ENCODE data around the gene ANKMY1.

The ANKMY1 gene

DNA sequence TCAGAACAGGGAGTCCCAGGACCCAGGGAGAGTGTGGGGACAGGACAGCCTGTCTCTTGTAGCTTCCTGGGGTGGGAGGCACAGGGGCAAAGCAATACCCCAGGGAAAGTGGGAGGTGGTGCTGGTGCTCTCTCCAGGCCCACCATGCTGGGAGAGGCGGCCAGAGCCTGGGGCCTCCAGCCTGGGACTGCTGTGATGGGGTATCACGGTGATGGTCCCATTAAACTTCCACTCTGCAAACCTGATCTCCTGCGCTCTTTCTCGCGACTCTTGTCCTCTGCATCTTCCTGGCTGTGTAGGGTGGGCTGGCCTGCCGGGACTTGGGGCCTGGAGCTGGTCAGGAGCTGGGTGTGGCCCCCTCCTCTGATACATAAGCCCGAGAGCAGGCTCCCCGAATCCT, 20.7 kb upstream of the ANKMY1 start:
- DNase-seq = no peak

DNA sequence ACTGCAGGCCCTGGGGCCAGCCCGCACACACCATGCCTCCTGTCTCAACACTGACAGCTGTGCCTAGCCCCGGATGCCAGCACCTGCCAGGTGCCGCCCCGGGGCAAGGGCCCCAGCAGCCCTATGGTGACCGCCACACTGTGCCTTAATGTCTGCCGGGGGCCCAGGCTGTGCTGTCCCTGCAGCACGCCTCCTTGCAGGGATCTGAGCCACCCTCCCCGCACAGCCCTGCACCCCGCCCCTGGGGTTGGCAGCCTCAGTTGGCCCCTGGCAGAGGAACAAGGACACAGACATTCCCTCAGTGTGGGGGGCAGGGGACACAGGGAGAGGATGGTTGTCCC, 20.3 kb upstream of the ANKMY1 start:
- DNase-seq = no peak

DNA sequence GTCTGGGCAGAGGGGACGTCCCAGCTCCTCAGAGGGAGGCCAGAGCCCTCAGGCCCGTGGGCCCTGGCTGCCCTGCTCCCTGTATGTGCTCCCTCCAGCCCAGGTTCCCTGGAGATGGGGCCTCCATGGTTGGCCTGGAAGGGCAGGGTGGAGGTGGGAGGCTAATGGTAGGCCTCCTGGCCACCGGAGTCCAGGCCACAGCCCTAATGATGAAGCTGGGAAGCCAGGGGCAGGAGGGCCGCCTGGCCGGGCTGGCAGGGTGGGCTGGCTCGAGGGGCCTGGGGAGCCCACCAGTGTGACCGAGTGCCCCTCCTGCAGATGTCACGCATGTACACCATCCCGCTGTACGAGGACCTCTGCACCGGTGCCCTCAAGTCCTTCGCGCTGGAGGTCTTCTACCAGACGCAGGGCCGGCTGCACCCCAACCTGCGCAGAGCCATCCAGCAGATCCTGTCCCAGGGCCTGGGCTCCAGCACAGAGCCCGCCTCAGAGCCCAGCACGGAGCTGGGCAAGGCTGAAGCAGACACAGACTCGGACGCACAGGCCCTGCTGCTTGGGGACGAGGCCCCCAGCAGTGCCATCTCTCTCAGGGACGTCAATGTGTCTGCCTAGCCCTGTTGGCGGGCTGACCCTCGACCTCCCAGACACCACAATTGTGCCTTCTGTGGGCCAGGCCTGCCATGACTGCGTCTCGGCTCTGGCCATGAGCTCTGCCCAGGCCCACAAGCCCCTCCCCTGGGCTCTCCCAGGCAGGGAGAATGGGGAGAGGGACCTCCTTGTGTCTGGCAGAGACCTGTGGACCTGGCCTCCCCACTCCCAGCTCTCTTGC, 19.7 kb upstream of the ANKMY1 start:
- DNase-seq = no peak

DNA sequence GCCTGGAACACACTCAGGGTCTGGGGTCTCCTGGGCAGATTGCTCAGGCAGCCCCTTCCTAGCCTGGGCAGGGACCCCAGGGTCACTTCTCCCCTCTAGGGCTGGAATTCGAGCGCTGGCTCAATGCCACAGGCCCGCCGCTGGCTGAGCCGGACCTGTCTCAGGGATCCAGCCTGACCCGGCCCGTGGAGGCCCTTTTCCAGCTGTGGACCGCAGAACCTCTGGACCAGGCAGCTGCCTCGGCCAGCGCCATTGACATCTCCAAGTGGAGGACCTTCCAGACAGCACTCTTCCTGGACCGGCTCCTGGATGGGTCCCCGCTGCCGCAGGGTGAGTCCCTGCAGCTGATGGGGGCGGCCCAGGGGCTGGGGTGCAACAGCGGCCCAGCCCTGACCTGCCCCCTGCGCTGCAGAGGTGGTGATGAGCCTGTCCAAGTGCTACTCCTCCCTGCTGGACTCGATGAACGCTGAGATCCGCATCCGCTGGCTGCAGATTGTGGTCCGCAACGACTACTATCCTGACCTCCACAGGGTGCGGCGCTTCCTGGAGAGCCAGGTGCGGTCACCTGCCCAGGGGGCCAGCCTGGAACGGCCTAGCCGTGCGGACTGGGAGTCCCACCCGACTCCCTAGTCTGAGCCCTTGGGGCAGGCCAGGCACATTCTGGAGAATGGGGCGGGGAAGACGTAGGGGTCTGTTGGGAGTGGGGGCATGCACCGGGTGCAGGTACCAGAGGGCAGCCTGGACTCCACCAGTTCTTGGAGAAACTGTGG, 18.8 kb upstream of the ANKMY1 start:
- DNase-seq = no peak

DNA sequence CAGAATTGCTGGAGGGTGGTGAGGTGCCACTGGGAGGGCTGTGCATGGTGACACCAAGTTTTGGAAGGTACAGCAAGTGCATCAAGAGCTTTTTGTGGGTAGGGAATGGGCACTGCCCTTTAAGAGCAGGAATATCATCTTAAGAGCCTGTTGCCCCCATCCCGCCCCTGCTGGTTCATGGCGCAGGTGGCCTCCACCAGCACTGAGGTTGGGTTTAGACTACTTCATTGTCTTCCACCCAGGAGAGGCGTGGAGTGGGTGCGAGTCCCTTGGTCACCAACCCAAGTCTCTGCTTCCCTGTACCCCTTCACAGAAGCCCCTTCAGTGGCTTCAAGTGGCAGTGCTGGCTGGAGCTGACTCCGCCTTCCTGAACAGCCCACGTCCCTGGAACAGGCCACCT, 18.2 kb upstream of the ANKMY1 start:
- no peak for DNase-seq

DNA sequence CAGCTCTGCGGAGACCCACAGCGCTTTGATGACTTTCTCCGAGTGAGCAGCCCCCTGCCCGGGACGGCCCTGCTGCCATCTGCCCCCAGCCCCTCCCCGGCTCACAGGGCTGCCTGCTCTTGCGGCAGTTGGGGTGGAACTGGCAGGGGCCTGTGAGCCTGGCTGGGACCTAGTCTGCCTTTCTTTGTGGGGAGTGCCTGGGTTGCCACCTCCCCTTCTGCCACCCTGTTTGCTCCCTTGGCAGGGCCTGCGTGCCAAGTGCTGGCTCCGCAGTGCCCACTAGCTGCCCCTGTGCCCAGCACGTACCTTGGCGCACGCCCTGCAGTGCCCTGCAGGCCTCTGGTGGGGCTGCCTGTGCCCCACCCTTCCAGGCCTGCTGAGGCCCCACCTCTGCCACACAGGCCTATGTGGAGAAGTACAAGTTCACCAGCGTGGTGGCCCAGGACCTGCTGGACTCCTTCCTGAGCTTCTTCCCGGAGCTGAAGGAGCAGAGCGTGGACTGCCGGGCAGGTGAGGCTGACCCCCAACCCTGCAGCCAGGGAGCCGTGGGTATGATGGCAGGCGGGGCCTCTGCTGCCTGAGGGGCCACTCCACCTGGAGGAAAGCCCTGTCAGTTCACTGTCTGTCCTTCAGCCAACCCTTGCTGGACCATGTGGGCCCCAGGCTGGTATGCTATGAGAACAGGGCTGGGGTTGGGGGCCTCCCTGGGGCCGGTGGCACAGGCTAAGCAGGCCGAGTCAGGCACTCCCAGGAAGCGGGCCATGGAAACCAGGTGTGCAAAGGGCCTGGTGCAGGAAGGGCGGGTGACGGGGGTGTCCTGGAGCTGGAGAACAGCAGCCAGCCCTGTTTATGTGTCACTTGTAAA, 17.5 kb upstream of the ANKMY1 start:
- no peak for DNase-seq

DNA sequence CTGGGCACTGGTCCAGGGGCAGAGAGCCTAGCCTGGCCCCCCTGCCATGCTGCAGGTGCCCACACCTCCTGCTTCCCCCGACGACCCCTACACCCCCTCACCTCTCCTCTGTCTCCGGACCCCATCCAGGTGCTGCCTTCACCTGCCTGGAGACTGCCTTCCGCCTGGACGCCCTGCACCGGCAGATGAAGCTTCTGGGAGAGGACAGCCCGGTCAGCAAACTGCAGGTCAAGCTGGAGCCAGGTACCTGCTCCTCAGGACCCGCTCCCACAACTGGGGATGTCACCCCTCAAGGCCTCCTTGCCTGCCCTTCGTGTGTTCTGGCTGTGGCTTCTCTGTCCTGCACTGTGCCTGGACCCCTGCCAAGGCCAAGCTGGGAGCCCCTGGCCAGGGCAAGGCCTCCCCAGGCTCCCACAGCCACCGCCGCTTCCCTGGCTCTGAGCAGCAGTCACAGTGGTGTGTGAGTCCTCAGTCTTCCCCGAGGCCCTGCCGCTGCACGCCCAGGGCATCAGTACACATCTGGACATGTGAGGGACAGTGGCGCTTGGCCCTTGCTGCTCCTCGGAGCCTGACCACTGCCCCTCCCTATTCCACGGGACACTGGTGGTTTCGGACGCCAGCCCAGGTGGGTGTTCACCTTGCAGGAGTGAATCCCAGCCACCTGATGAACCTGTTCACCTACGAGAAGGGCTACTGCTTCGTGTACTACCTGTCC, 16.8 kb upstream of the ANKMY1 start:
- no peak for DNase-seq

DNA sequence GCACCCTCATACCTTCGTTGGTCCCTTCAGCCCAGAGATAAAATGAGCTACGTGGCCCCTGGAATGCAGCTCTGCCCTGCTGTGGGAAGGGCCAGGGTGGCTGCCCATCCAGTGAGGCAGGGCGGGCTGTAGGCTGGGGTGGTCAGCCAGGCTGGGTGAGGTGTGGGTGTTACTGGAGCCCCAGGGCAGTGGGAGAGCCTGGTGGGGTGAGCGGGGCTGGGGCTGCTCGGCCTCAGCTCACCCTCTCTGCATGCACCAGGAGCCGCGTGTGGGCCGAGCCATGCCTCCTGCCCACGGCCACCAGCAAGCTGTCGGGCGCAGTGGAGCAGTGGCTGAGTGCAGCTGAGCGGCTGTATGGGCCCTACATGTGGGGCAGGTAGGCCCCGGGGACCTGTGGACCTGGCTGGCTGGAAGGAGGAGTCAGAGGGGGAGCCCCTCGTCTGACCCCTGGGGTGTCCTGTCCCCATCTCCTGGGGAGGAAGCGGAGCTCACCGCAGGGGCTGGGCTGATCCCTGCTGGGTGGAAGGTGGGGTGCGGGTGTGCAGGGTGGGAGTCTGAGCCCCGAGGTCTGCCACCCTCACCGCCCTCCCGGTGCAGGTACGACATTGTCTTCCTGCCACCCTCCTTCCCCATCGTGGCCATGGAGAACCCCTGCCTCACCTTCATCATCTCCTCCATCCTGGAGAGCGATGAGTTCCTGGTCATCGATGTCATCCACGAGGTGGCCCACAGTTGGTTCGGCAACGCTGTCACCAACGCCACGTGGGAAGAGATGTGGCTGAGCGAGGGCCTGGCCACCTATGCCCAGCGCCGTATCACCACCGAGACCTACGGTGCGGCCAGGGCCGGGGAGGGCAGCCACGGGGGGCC, 16.0 kb upstream of the ANKMY1 start:
- DNase-seq = no peak

DNA sequence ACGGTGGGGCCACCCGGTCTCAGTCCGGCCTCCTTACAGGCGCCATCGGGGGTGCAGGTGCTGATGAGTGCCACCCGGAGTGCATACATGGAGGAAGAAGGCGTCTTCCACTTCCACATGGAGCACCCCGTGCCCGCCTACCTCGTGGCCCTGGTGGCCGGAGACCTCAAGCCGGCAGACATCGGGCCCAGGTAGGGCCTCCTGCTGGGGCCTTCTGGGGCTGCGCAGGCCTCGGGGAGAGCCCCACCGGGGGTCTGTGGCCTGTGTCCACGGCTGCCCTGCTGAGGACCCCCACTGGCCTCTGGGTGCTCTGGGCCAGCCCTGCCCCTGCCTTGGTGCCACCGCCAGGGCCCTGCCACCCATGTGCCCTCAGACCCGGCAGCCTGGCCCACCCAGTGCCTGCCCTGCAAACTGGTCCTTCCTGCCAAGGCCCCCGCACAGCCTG, 15.3 kb upstream of the ANKMY1 start:
- no peak for DNase-seq

DNA sequence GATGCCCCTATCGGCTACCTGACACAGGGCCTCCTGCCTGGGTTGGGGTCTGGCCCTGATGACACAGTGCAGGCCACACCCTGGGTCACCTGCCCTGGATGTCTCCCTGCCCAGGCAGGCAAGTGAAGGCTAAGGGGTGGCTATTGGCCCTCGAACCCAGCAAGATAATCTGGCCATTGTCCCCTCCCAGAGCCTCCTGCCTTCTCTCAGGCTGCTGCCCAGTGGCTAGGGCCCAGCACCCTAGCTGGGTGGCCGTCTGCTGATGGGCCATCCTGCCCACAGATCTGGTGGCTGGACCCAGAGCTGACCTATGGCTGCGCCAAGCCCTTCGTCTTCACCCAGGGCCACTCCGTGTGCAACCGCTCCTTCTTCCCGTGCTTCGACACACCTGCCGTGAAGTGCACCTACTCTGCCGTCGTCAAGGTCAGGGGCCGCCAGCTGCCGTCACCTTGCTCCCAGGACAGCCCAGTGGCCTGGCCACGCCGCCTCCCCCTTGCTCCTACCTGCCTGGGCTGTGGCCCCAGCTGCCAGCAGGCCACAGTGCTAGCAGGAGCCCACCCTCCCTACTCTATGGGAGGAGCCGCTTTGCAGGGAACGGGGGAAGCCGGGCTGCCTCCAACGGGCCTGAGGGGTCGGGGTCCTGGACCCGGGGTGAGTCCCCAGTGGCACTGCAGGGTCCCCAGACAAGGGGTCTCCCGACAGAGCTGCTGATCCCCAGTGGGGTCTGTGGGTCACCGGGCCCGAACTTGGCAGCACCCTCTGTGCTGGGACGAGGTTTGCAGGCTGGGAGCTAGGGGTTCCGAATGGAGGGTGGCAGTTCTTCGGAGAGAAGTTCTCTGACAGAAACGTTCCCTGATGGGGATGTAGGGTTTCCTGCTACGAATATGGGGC, 14.6 kb upstream of the ANKMY1 start:
- no peak for DNase-seq

DNA sequence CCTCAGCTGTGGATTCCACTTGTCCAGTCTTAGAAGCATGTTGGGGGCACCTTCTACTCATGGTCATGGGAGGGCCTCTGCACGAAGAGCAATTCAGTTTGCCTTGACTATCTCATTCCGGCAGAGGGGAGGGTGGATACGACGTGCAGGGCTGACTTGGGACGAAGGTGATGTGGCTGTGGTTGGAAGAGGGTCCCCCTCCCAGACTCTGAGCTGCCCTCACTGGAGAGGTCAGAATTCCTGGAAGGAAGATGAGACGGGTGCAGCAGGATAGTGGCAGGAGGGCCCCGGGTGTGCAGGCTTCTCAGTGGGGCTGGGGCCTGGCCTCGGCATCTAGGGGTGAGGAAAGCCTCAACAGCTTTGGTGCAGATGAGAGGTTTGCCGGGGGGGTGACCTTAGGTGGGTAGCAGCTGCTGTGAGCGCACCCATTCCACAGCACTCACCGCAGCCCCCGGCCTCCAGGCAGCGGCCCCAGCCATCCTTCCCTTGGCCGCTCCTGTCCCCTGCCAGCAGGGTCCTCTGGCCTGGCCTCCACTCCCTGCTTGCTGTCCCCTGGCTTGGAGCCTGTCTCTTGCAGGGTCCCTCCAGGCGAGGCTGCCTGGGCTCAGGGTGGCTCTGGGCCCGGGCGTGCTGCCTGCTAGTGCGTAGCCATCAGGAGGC, 13.7 kb upstream of the ANKMY1 start:
- no peak for DNase-seq

DNA sequence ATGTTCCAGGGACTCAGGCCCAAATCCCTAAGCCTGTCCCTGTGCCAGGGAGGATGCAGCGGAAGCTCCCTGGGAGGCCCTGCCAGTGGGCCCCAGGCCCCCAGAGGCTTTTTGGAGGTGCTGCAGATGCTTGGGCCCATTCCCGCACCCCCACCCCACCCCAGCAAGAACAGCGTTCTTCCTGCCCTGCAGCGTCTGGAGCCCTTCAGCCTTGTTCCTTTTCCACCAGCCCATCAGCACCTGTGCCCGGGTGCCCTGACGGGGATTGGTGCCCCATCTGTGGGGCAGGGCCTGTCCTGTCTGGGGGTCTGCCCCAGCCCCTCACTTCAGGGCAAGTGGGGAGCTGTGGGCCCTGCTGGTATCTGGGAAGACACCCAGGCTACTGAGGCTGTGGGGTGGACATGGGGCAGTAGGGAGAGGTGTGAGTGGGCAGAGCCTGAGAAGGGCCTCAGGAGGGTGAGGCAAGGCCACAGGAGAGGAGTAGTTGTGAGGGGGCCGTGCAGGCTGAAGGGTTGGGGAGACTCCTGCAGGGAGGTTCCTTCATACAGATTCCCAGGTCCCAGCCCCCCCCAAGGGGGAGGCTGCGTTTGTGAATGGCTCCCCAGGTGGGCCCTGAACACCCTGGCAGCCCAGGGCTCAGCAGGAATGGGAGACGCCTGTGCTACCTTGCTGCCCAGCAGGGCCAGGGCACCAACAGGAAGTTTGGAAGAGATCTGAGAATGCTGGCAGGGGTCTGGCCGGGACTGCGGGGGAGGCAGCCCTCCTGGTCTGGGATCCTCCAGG, 12.9 kb upstream of the ANKMY1 start:
- DNase-seq = no peak

DNA sequence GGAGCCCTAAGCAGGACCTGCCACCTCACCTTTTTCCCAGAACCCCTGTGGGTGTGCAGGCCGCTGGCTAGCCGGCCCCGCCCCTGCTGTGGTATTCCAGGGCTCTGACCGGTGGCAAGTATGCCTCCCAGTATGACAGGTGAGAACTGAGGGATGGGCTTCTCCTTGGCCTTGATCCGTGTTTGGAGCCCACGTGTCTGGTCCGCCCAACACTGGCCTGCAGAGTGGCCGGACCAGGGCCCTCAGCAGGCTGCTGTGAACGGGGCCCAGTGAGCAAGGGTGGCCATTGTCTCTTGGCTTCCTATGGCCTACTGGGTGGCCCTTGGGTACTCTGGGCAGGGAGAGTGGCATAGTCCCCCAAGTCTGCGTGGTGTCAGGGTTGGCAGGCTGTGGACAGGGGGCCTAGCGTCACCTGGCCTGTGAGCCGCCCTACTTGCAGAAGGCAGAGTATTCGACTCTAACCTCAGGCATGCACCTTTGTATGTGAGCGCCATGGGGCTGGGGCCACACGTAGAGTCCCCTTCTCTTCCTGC, 12.3 kb upstream of the ANKMY1 start:
- DNase-seq = no peak

DNA sequence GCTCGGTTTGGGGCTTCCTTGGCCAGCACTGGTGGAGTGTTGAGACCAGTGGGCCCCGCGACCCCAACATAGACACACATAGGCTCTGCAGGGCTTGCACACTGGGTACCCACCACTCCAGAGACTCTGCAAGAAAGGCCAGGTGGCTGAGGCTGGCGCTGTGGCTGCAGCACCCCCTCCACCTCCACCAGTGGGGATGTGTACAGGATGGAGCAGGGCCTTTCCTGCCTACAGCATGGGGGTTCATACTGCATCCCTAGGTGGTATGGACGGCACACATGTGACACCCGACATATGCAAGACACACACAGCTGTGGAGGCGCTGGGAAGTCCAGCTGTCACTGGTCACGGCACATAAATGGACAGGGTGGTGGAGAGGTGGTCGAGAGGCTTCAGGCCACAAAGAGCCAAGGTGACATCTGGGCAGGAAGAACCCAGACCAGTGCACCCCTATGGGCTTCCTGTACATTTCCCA, 11.8 kb upstream of the ANKMY1 start:
- DNase-seq = no peak

DNA sequence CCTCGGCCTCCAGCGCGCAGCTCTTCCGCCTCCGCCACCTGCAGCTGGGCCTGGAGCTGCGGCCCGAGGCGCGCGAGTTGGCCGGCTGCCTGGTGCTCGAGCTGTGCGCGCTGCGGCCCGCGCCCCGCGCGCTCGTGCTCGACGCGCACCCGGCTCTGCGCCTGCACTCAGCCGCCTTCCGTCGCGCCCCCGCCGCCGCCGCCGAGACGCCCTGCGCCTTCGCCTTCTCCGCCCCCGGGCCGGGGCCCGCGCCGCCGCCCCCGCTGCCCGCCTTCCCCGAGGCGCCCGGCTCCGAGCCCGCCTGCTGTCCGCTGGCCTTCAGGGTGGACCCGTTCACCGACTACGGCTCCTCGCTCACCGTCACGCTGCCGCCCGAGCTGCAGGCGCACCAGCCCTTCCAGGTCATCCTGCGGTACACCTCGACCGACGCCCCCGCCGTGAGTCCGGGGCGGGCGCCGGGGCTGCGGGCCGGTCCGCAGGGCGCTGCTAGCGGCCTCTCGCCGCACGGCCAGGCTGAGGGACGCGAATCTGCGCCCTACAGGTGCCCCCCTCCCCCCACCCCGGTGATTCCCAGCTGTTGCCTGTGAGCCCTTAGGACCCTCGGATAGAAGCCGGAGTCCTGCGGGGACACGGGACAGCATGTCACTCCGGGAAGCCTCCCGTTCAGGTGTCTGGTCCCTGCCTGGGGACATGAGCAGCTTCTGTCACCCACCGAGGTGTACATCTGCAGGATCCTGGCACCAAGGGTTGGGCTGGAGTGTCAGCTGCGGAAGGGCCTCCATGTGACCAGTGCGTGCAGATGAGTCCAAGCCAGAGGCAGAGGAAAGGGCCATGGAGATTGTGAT, 11.1 kb upstream of the ANKMY1 start:
- DNase-seq = peak; percentile 34

DNA sequence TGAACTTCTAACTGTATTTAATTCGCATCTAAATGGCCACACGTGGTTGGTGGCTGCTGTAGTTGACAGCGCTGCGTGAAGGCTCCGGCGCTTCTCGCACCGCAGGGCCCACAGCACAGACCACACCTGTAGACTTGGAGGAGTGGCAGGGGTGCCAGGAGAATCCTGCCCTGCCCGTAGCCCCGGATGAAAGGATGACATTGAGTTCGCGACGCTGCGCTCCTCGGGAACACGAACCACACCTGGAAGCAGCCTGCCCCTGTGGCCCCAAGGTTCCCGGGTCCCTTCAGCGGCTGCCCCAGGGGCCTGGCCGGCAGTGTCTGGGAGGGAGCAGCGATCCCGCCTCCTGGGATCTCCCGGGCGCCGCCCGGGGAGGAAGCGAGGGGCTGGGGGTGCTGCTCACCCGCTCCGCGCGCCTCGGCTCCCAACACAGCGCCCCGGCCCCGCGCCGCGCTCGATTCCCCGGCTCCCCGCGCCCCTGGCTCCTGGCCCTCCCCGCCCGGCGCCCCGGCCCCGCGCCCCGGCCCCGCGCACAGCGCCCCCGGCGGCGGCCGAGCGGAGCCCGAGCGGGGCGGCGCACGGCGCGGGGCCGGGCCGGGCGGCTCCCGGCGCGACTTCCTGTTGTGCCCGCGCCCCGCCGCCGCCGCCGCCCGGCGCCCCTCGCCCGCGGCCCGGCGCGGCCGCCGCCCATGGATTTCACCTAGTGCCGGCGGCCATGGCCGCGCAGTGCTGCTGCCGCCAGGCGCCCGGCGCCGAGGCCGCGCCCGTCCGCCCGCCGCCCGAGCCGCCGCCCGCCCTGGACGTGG, 10.3 kb upstream of the ANKMY1 start, which contains the start of gene RNPEPL1:
RNPEPL1 (plus strand) TSS at position 613 of the 806 bp plus-strand sequence; CDS start at position 716, 103 bp downstream.
- no peak for DNase-seq
